Suppressor macrophage treated with lipopolysaccharide for 4 hours (primary cell): ENCODE data around the gene ZNF804A.

Source experiments
- DNase-seq: peaks from one replicate; pipeline ENCODE4 v3.0.0-alpha.2; 2020

Gene ZNF804A

GRCh38 chr2:184598316-184599053, at the start of gene ZNF804A:
TSS of gene ZNF804A (plus strand) at chr2:184598529. CDS start at chr2:184598960, 431 bp downstream.
- peak; percentile 94 for DNase-seq

- DNase-seq, result no peak
Measured at GRCh38 chr2:184549153-184549552, 49.2 kb upstream of the ZNF804A start.

GRCh38 chr2:184551626-184552025, 46.7 kb upstream of the ZNF804A start:
- no peak for DNase-seq

GRCh38 chr2:184554736-184555135, 43.6 kb upstream of the ZNF804A start:
- no peak for DNase-seq

GRCh38 chr2:184555352-184555751, 43.0 kb upstream of the ZNF804A start:
- no peak for DNase-seq

GRCh38 chr2:184556639-184557038, 41.7 kb upstream of the ZNF804A start:
- no peak for DNase-seq

GRCh38 chr2:184558713-184559464, 39.4 kb upstream of the ZNF804A start:
- DNase-seq, result peak; percentile 41

- DNase-seq, result no peak
Measured at GRCh38 chr2:184560603-184561002, 37.7 kb upstream of the ZNF804A start.

- DNase-seq, result peak; percentile 81
Measured at GRCh38 chr2:184562532-184562931, 35.8 kb upstream of the ZNF804A start.

- no peak for DNase-seq
Measured at GRCh38 chr2:184564092-184564491, 34.2 kb upstream of the ZNF804A start.

- no peak for DNase-seq
Measured at GRCh38 chr2:184566716-184567115, 31.6 kb upstream of the ZNF804A start.

GRCh38 chr2:184577056-184577455, 21.3 kb upstream of the ZNF804A start:
- no peak for DNase-seq

- peak; percentile 45 for DNase-seq
Measured at GRCh38 chr2:184577743-184578142, 20.6 kb upstream of the ZNF804A start.

GRCh38 chr2:184579226-184579625, 19.1 kb upstream of the ZNF804A start:
- no peak for DNase-seq

- no peak for DNase-seq
Measured at GRCh38 chr2:184581391-184581790, 16.9 kb upstream of the ZNF804A start.

- DNase-seq, result no peak
Measured at GRCh38 chr2:184589261-184589660, 9.1 kb upstream of the ZNF804A start.

- DNase-seq, result peak; percentile 85
Measured at GRCh38 chr2:184596819-184597411, 1.4 kb upstream of the ZNF804A start.

GRCh38 chr2:184597571-184597991, 748 bp upstream of the ZNF804A start:
- peak; percentile 66 for DNase-seq

- no peak for DNase-seq
Measured at GRCh38 chr2:184598002-184598315, 370 bp upstream of the ZNF804A start.

GRCh38 chr2:184599054-184599871, 934 bp downstream of the ZNF804A start:
- peak; percentile 63 for DNase-seq

- peak; percentile 75 for DNase-seq
Measured at GRCh38 chr2:184599872-184600222, 1.5 kb downstream of the ZNF804A start.

GRCh38 chr2:184602734-184603133, 4.4 kb downstream of the ZNF804A start:
- no peak for DNase-seq

- peak; percentile 25 for DNase-seq
Measured at GRCh38 chr2:184610891-184611290, 12.6 kb downstream of the ZNF804A start.
